ENCODE data around the gene LIPI.

GRCh38 chr21:14092834-14093560 lies 117.8 kb downstream of the LIPI start:
- no peak for TF ChIP-seq CTCF (IDR thresholded peaks at IDR 0.05)
- TF ChIP-seq POLR2A (IDR thresholded peaks at IDR 0.05; ENCODE audit: low read depth): no peak
- TF ChIP-seq POLR2AphosphoS5 (IDR thresholded peaks at IDR 0.05): no peak
- no peak for TF ChIP-seq EP300 (IDR thresholded peaks at IDR 0.05)

All from esophagus muscularis mucosa (tissue), 4 donors.